GM10248 (cell line): Measurements from ENCODE around the gene XK.
A peak's percentile ranks its signal among the peaks of the same experiment; 100 is the strongest.

Experiments used
- CTCF ChIA-PET: fragments of 300-600 bp; sonication (Branson Sonifier 250); formaldehyde crosslinking; extraction: SDS; loops from one replicate; lab custom pipeline; 2021; ENCODE audit warnings: antibody characterized with exemption; lab: Yijun Ruan, JAX
- POLR2A ChIA-PET: fragments of 350-650 bp; sonication (Branson Sonifier 250); formaldehyde crosslinking; extraction: SDS; loops from one replicate; lab custom pipeline; 2020; ENCODE audit warnings: antibody characterized with exemption; lab: Yijun Ruan, JAX
- DNase-seq: peaks from one replicate; pipeline ENCODE4 v3.0.0; 2012; ENCODE audit errors: extremely low spot score
- TF ChIP-seq, protein P1 (sequence below): IDR thresholded peaks from 2 replicates; pipeline ENCODE4 v1.5.1; 2012; ENCODE audit warnings: mild to moderate bottlenecking, low read depth; ENCODE audit errors: extremely low read depth, missing control alignments, control extremely low read depth

XK gene, protein sequence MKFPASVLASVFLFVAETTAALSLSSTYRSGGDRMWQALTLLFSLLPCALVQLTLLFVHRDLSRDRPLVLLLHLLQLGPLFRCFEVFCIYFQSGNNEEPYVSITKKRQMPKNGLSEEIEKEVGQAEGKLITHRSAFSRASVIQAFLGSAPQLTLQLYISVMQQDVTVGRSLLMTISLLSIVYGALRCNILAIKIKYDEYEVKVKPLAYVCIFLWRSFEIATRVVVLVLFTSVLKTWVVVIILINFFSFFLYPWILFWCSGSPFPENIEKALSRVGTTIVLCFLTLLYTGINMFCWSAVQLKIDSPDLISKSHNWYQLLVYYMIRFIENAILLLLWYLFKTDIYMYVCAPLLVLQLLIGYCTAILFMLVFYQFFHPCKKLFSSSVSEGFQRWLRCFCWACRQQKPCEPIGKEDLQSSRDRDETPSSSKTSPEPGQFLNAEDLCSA

DNA sequence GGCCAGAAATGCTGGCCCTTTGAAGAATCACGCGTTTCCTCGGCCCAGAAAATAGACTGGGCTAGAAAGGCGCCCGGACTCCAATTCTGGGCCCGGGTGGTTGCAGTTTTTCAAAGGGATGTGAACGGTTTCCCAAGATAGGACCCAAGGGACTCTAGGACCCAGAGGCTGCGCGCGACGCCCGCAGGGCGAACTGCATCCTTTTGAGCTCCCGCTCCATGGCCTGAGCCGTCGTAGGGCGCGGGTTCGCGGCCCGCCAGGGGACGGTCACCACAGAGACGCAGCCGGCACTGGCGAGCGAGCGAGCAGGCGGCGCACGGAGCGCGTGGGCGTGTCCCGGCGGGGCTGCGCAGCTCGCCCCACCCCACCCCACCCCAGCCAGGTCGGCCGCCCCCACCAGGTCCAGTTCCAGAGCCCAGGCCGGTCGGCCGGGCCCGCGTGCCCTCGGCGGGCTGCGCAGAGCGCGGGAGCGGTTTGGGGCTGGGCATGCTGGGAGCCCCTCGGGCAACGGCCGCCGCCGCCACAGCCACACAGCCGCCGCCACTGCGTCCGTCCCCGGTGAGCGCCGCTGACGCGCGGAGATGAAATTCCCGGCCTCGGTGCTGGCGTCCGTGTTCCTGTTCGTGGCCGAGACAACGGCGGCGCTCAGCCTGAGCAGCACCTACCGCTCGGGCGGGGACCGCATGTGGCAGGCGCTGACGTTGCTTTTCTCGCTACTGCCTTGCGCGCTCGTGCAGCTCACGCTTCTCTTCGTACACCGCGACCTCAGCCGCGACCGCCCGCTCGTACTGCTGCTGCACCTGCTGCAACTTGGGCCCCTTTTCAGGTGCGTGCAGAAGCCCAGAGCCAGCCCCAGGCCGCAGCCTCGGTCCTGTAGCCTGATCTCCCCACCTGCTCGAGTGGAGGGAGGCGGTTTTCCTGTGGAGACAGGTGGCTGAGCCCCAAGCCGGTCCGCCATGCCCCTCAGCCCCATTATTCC, at the start of gene XK:
XK (plus strand) TSS at position 411 of the 979 bp plus-strand sequence; CDS start at position 582, 171 bp downstream.
- TF ChIP-seq, protein P1, sequence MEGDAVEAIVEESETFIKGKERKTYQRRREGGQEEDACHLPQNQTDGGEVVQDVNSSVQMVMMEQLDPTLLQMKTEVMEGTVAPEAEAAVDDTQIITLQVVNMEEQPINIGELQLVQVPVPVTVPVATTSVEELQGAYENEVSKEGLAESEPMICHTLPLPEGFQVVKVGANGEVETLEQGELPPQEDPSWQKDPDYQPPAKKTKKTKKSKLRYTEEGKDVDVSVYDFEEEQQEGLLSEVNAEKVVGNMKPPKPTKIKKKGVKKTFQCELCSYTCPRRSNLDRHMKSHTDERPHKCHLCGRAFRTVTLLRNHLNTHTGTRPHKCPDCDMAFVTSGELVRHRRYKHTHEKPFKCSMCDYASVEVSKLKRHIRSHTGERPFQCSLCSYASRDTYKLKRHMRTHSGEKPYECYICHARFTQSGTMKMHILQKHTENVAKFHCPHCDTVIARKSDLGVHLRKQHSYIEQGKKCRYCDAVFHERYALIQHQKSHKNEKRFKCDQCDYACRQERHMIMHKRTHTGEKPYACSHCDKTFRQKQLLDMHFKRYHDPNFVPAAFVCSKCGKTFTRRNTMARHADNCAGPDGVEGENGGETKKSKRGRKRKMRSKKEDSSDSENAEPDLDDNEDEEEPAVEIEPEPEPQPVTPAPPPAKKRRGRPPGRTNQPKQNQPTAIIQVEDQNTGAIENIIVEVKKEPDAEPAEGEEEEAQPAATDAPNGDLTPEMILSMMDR: no peak
- CTCF ChIA-PET: no interaction called here
- POLR2A ChIA-PET: no interaction called here
- DNase-seq: peak; percentile 24

DNA sequence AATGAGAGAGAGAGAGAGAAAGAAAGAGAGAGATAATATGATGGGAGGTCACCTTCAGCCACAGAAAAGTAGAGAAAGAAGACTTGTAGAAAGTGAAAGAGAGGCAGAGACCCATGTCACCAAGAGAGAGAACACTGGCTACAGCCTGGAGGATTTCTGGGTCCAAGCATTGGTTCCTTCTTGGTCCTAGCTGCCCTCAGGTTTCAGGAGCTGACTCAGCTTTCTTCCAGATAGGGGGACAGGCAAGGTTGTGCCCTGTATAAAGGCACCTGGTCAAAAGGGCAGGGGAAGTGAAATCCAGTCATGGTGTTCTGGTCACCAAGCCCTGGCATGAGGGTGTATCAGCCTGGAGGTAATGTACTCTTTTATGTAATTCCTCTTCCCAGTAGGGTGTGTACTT, 47.5 kb upstream of the XK start:
- no peak for DNase-seq
- POLR2A ChIA-PET: no interaction called here
- TF ChIP-seq, protein P1: no peak
- CTCF ChIA-PET: no interaction called here

DNA sequence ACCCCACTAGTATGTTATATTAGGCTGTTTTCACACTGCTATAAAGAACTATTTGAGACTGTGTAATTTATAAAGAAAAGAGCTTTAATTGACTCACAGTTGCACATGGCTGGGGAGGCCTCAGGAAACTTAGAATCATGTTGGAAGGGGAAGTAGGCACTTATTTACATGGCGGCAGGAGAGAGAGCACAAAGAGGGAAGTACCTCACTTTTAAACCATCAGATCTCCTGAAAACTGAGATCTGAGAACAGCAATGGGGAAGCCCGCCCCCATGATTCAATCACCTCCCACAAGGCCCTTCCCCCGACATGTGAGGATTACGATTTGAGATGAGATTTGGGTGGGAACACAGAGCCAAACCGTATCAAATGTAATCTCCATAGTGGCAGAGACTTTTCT, 45.4 kb upstream of the XK start:
- CTCF ChIA-PET: no interaction called here
- DNase-seq: no peak
- POLR2A ChIA-PET: no interaction called here
- TF ChIP-seq, protein P1: no peak

DNA sequence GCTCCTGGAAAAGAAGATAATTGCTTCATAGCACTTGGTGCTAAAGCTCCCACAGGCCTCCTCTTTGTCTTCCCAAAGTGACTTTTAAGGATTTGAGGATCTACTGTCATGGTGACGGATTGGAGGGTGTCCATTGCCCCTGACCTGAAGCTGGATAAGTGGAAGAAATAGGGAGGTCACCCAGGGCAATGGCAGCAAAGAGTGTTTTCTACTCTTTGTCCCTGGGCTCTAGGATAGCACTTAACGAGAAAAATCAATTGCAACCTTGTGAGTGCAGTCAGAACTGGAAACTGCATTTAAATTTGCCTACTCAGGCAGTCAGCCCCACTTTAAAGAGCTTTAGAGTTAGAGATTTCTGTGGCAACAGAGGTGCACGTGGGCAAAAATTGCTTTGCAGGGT, 43.7 kb upstream of the XK start:
- CTCF ChIA-PET: no interaction called here
- TF ChIP-seq, protein P1: no peak
- POLR2A ChIA-PET: no interaction called here
- no peak for DNase-seq

DNA sequence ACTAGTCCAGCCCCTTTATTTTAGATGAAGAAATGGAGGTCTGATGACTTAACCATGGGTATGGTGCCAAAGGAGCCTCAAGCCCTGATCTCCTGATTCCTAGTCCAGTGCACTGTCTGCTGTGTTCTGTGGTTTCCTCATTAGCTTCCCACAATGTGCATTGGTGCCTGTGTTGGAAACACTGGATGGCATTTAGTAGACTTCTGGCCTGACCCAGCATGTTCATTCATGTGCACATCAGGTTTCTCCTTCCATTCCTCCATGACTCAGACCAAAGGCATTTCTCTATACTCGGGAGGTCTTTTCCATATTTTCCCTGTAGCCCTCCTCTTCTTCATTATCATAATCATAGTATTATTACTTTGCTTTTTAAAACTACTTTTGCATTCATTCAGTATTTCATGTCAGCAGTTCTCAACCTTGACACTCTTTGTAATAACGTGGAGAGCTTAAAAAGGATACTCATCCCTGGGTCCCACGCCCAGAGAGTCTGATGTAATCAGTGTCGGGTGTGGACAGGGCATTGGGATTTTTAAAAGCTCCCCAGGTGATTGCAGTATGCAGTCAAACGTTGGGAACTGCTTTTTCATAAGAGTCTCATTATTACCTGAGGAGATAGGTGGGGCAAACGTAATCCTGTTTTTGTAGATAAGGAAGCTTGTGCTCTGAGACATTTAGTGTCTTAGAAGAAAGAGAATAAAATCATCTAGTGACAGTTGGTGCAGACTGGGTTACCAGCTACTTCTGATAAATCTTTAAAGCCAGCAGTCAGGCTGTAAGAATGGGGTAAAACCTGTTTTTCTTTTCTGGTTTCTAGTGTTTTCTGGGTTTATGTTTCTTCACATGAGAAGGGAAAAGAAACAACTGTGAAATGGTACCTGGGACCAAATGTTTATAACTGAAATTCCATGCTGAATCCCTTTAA, 40.9 kb upstream of the XK start:
- CTCF ChIA-PET: no interaction called here
- POLR2A ChIA-PET: no interaction called here
- no peak for DNase-seq
- TF ChIP-seq, protein P1: no peak
